ENCODE results near the gene YWHAQ.
"Not testable (repeated sequence)": the region's sequence is repeated elsewhere in the genome, so short reads cannot be mapped to it uniquely, and the experiment has no call there.

YWHAQ gene

DNA sequence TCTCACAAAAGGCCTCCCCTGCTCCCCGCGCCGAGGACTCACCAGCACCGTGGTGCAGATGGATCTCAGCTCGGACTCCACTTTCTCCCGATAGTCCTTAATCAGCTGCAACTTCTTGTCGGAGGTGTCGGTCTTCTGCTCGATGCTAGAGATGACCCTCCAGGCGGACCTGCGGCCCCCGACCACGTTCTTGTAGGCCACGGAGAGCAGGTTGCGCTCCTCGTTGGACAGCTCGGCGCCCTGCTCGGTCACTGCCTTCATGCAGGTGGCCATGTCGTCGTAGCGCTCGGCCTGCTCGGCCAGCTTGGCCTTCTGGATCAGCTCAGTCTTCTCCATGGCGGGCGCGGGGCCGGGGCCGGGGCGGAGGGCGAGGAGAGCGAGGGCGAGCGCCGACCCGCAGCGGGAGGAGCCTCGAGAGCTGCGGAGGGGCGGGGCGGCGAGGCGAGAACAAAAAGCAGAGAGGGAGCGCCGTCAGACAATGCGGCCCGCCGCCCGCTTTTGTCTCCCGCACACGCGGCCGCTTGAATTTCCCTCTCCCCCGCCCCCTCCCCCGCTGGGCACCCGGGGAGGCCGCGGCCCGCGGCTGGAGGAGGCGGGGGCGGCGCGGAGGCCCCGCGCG is 571 bp downstream of the YWHAQ start:
- DNase-seq, result peak; percentile 86 to 87

DNA sequence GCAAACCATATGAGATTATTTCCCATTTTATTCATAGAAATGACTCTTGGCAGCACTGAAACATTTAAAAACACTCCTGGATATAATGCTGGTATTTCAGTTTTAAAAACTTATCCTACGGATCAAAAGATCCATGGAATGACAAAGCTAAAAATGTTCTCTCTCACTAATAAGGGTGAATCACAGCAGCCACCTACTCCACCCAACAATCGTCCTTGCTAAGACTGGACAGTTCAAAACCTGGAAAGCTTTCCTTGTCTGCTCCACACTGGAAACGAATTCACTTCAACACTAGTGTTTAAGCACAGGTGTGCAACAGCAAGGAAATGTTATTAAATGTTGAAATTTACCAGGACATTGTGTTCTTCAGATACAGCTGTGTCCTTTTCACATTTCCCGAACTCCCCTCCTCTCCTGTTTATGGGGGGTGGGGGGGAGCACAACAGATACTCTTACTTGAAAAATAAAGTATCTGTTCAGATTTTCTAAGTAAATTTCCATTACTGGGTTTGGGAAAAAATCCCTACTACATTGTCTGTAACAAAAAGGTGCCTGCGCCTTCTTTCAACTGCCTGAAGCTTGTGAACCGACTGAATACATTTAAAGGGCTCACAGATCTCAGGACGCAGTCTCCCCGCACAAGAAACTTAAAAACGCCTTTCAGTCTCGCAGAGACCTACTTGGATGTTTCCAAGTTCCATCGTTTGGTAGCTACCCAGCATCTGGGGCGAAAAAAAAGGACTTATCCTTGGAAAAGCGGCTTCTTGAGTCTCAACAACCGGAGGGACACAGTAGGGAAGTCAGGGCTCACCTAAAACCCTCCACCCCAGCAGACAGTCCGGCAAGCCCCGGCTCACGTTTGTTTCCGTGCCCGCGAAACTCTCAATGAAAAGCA is 1.3 kb downstream of the YWHAQ start:
- no peak for DNase-seq

DNA sequence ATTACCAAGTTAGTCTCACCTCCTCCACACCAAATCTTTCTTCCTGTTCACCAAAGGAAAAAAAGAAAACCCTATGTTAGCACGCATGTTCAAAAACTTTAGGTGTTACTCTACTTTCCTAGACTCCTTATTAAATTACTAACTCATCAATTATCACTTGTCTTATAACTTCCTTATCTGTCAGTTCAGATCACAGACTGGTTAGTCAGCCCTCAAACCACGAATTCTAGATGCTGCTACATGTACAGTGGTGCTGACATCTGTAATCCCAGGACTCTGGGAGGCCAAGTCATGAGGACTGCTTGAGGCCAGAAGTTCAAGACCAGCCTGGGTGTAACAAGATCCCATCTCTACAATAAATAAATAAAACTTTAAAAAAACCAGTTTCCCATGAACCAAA is 3.5 kb downstream of the YWHAQ start:
- DNase-seq, result no peak

DNA sequence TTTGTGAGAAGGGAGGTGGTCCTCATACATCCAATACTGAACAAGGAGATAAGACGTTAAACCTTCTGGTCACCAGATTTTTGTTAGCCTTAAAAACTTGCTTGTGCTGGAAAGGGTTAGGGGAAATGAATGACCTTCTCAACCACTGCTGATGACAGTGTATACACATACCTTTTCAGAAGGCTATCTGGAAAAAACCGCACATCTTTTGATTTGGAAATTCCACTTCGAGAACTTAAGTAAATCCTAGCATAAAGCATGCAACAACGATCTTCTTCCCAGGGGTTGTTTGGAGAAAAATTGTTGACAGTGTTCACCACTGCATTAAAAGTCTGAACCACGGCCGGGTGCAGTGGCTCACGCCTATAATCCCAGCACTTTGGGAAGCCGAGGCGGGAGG is 7.6 kb downstream of the YWHAQ start:
- DNase-seq, result no peak

DNA sequence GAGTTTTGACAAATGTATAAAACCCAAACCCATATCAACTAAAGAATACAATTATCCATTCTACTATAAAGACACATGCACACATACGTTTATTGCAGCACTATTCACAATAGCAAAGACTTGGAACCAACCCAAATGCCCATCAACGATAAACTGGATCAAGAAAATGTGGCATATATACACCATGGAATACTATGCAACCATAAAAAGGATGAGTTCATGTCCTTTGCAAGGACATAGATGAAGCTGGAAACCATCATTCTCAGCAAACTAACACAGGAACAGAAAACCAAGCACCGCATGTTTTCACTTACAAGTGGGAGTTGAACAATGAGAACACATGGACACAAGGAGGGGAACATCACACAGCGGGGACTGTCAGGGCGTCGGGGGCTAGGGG is 9.1 kb downstream of the YWHAQ start:
- not testable (repeated sequence) for DNase-seq

DNA sequence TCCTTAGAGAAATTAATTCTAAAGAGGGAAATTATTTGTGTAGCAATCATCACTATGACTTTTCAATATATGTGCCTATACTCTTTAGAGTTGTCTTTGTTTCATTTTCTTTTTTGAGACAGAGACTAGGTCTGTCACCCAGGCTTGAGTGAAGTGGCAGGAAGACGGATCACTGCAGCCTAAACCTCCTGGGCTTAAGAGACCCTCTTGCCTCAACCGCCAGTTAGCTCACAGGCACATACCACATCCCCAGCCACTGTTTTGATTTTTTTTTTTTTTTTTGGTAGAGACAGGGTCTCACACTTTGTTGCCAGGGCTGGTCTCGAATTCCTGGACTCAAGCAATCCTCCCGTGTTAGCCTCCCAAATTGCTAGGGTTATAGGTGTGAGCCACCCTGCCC is 12.4 kb downstream of the YWHAQ start:
- DNase-seq, result no peak

DNA sequence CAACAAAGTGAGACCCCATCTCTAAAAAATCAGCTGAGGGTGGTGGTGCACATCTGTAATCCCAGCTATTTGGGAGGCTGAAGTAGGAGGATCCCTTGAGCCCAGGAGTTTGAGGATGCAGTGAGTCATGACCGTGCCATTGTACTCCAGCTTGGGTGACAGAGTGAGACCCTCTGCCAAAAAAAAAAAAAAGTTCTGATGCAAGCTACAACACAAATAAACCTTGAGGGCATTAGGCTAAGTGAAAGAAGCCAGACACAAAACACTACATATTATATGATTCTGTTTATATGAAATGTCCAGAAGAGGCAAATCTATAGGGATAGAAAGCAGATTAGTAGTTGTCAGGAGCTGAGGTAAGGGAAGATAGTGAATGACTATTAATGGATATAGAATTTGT is 13.0 kb downstream of the YWHAQ start:
- no peak for DNase-seq

DNA sequence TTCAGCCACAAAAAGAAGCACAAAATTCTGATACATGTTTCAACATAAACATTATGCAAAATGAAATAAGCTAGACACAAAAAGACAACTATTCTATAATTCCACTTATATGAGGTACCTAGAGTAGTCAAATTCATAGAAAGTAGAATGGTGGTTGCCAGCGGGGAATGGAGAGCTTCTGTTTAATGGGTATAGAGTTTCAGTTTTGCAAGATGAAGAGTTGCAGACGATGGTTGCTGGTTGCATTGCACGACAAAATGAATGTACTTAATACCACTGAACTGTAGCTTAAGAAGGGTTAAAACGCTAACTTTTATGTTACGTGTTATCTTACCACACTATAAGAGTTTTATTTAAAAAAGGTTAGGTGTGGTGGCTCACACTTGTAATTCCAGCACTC is 13.5 kb downstream of the YWHAQ start:
- DNase-seq, result no peak

DNA sequence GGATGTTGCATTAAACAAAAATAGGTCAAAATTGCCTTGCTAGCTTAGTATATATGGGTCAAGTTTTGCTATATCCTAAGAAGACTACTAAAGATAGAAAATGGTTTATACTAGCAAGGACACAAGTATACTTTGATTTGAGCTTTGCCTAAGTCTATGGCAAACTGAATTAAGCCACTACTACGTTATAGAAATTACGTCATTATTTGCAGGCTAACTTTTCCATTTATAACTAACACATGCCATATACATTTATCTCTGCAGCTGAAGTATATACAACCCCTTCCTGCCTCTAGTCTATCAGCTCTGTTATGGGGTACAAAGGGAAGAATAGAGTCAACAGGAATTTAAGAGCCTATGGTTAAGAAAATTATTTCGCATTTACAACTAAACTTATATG is 16.2 kb downstream of the YWHAQ start:
- DNase-seq, result no peak

DNA sequence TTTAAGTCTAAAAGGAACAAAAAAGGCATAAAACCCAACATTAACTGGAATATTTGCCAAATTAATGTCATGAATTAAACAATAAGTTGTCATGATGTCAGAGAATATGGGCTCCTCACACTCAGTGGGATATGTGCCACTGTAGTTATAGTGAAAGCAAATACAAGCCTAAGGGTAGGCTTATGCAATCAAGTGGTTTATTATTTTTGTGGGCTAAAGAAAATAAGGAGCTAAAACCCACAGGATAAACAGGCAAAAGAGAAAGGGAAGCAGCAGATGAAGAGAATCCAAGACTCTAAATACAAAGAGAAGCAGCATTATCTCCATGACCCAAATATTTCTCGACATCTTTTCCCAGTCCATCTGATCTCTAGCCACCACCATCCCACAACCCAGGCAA is 17.5 kb downstream of the YWHAQ start:
- DNase-seq, result no peak

DNA sequence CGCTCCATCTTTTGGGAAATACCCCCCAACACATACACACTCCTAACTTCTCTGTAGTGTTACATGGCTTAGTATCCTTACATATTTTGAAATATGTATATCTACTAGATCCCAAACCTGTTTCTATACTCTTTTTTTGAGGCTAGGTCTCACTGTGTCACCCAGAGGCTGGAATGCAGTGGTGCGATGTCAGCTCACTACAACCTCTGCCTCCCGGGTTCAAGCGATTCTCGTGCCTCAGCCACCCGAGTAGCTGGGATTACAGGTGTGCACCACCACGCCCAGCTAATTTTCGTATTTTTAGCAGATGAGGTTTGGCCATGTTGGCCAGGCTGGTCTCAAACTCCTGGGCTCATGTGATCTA is 19.3 kb downstream of the YWHAQ start:
- not testable (repeated sequence) for DNase-seq

DNA sequence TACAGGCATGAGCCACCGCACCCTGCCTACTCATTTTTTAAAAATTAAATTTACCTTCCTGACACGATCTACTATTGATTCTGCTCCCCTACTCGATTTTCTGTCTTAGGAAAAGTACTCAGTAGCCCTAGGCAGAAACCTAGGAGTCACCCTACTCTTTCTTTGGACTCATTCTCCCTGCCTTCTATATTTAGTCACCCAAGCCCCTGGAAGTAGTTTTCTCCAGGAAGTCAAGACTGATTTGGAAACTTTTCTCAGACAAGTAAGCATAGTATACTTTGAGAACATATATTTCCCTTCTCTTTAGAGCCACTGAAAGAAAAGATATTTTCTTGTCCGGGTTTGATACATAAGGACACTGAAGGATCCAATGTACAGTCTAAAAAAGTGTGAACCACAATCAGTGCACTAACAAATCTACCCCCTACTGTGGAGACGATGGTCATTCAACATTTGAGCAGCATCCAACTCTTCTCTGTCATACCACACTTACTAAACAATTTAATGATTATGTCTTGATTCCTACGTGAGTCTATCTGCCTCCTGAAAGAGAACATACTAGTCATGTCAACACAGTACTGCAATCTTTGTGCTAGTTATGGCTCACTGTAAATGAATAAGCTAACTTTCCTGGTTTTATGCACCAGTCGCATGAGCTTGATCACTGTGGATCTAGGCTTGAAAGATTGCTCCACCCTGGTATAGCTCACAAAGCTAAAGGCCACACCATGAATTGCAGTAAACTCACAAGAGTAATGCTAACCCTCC is 19.8 kb downstream of the YWHAQ start:
- DNase-seq, result no peak

DNA sequence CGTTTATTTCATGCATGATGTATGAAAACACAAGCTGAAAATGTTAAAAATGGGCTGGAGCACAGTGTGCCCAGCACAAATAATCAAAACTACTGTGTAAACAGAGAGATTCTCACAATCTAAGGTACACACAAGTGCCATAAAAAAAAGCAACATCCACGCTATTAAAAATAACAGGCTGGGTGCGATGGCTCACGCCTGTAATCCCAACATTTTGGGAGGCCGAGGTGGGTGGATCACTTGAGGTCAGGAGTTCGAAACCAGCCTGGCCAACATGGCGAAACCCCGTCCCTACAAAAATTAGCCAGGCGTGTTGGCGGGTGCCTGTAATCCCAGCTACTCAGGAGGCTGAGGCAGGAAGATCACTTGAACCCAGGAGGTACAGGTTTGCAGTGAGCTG is 22.3 kb downstream of the YWHAQ start:
- not testable (repeated sequence) for DNase-seq

DNA sequence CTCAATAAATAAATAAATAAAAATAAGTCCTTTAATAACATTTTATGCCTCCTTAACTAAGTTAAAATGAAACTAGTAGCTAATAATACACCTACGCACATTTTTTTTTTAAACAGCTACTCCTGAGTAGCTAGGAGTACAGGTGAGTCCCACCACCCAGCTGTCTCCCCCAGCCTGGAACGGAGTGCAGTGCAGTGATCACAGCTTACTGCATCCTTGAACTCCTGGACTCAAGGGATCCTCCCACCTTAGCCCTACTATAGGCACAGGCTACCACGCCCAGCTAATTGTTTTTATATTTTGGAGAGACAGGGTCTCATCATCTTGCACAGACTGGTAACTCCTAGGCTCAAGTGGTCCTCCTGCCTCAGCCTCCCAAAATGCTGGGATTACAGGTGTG is 28.4 kb downstream of the YWHAQ start:
- no peak for DNase-seq

DNA sequence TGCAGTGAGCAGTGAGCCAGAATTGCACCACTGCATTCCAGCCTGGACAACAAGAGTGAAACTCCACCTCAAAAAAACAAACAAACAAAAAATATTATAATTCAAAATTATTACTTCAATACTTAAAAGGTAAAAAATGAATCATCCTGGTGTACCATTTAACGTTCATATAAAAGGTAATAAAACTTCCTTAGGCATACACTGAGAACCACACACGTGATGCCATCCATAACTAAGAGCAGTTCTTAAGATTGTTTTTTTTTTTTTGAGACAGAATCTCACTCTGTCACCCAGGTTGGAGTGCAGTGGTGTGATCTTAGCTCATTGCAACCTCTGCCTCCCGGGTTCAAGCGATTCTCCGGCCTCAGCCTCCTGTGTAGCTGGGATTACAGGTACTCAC is 29.4 kb downstream of the YWHAQ start:
- DNase-seq, result no peak

DNA sequence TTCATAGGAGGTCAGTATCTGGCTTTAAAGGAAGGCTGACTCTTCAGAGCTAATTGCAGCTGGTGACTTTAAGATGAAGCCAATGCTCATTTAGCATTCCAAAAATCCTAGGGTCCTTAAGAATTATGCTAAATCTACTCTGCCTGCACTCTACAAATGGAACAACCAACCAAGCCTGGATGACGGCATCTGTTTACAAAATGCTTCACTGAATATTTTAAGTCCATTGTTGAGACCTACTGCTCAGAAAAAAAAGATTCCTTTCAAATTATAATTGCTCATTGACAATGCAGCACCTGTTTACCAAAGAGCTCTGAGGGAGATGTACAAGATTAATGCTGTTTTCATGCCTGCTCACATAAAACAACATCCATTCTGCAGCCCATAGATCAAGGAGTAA is 31.4 kb downstream of the YWHAQ start:
- DNase-seq, result no peak

DNA sequence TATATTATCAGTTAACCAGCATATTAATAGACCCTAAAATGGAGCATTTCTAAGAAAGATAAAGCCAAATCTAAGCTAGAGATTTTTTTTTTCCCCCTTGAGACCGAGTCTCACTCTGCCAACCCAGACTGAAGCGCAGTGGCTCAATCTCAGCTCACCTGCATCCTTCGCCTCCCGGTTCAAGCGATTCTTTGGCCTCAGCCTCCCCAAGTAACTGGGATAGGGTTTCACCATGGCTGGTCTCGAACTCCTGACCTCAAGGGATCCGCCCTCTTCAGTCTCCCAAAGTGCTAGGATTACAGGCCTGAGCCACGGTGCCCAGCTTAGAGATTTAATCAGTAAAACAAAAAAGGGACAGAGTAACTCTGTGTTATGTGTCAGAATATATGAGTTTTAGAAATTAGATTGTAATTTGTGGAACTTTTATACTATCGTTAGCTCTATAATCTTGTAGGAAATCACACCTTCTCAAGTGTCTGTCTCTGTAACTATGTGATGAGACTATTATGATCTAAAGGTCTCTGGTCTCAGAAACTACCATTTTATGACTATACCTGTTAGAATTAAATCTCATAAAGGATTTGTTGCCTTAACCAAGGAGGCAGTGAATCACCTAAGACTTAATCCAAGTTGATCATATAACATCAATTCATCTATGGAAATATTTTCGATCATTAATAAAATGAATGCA is 34.0 kb downstream of the YWHAQ start:
- no peak for DNase-seq

DNA sequence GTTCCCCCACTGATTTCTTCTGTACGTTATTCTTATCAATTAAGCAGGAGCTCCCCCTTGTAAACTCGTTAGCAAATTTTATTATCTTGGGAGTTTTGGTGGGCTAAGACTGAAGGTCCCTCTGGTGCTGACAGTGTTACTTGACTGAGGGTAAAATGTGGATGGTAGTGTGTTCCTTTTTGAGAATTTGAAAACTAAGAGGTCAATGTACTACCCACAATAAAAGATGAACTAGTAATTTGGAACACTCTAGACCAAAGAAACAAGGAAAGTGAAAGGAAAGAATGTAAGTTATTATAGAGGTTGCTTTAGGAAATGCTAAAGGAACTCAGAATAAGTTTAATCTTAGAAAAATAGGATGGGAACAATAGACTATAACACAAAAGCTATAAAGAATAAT is 35.1 kb downstream of the YWHAQ start:
- DNase-seq, result no peak

DNA sequence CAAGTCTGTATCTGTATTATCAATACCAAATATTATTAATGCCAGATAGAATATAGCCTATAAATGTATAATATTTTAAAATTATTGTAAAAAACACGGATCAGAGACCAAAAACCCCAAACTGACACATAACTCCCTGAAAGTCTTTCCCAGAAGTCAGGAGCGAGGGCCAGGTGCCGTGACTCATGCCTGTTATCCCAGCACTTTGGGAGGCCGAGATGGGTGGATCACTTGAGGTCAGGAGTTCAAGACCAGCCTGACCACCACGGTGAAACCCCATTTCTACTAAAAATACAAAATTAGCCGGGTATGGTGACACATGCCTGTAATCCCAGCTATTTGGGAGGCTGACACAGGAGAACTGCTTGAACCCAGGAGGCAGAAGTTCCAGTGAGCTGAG is 35.5 kb downstream of the YWHAQ start:
- DNase-seq, result not testable (repeated sequence)

DNA sequence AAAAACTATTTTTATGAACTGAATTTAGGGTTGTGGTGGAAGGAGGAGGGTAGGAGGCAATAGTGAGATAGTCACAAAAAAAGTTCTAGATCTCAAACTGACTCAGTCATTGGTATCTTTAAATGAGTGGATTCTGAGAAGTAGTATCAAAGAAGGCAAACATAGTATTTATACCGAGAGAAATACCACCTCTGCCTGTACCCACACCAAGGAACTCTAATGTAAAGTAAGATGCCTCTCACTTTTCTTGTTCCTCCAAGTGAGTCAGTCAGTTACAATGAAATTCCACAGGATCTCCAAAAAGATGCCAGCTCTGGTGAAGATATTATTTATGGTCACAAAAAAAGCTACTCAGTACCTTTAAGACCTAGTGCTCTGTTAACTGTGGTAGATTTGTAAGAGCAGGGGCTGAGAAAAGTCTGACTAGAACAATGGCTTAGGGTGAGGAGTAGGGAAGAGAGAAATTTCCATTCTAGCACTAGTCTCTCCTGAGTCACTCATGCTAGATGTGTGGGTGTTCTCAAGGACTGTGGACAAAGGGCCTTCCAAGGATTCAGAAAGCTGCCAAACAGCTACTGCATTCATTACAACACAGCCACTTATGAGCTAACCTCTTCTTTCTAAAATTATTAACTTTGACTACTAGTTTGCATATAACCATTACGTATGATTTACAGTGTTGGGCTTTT is 36.3 kb downstream of the YWHAQ start:
- no peak for DNase-seq

DNA sequence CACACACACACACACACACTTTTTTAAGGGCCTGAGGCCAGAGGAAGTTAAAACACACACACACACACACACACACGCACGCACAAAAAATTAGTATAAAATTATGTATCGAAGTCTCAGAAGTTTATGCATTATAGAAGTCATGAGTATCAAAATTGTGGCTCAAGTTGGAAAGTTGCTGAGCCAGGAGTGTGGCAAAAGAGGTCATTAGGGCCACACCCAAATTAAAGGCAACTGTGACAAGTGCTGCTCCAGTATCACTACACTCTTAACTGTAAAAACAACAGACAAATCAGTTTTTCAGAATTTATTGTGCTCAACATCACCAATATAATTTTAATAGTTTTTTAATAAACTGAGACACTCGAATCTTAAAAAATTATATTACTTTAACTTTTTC is 36.9 kb downstream of the YWHAQ start:
- DNase-seq, result no peak

DNA sequence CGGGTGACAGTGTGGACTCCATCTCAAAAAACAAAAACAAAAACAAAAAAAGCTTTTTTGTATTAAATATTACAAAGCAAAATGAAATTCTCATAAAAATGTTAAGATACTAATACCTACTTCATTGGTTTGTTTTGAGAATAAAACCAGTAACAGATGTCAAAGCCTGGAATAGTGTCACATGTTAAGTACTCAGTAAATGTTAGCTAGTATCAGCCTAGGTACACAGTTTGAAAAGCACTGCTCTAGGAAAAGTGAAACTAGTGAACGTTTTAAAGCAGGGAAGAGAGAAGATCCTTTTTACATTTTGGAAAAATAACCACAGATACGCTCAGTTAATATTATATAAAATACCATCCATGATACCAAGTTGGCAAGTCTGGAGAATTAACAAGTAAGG is 38.1 kb downstream of the YWHAQ start:
- no peak for DNase-seq

DNA sequence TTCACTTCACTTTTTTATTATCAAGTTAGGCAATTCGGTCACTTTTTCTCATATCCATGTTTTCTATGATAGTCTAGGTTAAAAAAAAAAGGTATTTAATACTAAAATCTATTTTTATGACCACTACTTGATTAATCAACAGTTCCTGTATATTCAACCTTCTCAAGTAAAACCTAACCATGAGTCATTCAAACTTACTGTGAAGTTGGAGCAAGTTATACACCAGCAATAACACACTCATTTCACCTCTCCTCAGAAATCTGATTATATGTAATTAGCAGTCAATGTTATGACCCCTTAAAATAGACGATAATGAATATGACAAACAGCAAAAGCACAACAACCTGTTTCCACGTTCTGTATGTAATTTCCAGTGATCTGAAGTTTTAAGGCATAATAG is 40.2 kb downstream of the YWHAQ start:
- no peak for DNase-seq

Measured in activated T-cell treated with anti-CD3 and anti-CD28 coated beads, Interleukin-2, amount 50 U/mL, for 48 hours (primary cell).